Neural cell (in vitro differentiated cells): Measurements from ENCODE around the gene COLQ. TPM values are rescaled to one million over a fixed set of nuclear protein-coding genes. Genes with fewer than 3 reads are reported as not detected.

Experiments
- H2AFZ ChIP-seq: fragments of 200-600, 300-800 bp; sonication (generic), shearing (Covaris generic); 2 replicates; pipeline ENCODE4 v1.6.0; 2014; ENCODE audit warnings: low read depth, mild to moderate bottlenecking, antibody characterized with exemption, low read length, moderate library complexity
- H3F3A ChIP-seq: fragments of 200-600 bp; shearing (Covaris generic); 2 replicates; pipeline ENCODE4 v1.6.1; 2016; ENCODE audit warnings: mild to moderate bottlenecking, moderate library complexity, mixed read lengths, antibody characterized with exemption, low read length; ENCODE audit not compliant: insufficient read depth, poor library complexity, severe bottlenecking
- H3K27ac ChIP-seq: fragments of 200-600, 300-800 bp; sonication (generic), shearing (Covaris generic); 2 replicates; pipeline ENCODE4 v1.5.1; 2014; ENCODE audit warnings: mild to moderate bottlenecking, low read length, moderate library complexity
- H3K27me3 ChIP-seq: fragments of 300-800, 200-600 bp; sonication (generic), shearing (Covaris generic); 2 replicates; pipeline ENCODE4 v1.6.0; 2014; ENCODE audit warnings: mild to moderate bottlenecking, low read depth, low read length, moderate library complexity; ENCODE audit not compliant: insufficient read depth
- H3K36me3 ChIP-seq: fragments of 300-800, 200-600 bp; sonication (generic), shearing (Covaris generic); 2 replicates; pipeline ENCODE4 v1.5.1; 2014; ENCODE audit warnings: mild to moderate bottlenecking, antibody characterized with exemption, low read length, moderate library complexity; ENCODE audit not compliant: insufficient read depth
- H3K4me2 ChIP-seq: fragments of 300-800, 200-600 bp; sonication (generic), shearing (Covaris generic); 2 replicates; pipeline ENCODE4 v1.6.0; 2014; ENCODE audit warnings: mild to moderate bottlenecking, low read length
- H3K4me3 ChIP-seq: fragments of 300-800, 200-600 bp; sonication (generic), shearing (Covaris generic); 2 replicates; pipeline ENCODE4 v1.5.1; 2014; ENCODE audit warnings: mild to moderate bottlenecking, low read length, moderate library complexity
- H3K79me2 ChIP-seq: fragments of 200-600 bp; shearing (Covaris generic); replicated peaks from 2 replicates; pipeline ENCODE4 v1.6.0; 2014; ENCODE audit warnings: mild to moderate bottlenecking, low read length, moderate library complexity; ENCODE audit not compliant: insufficient read depth
- H3K9ac ChIP-seq: fragments of 300-800, 200-600 bp; sonication (generic), shearing (Covaris generic); 2 replicates; pipeline ENCODE4 v1.6.1; 2016; ENCODE audit warnings: mild to moderate bottlenecking, low read length, mixed read lengths
- H3K9me2 ChIP-seq: fragments of 200-600 bp; shearing (Covaris generic); 2 replicates; pipeline ENCODE4 v1.6.1; 2016; ENCODE audit warnings: mild to moderate bottlenecking, low read length, mixed read lengths; ENCODE audit not compliant: insufficient read depth
- H3K9me3 ChIP-seq: fragments of 200-600, 300-800 bp; sonication (generic), shearing (Covaris generic); 2 replicates; pipeline ENCODE4 v1.6.1; 2016; ENCODE audit warnings: mild to moderate bottlenecking, mixed run types, low read length, moderate library complexity, mixed read lengths
- H4K20me1 ChIP-seq: fragments of 200-600 bp; shearing (Covaris generic); 2 replicates; pipeline ENCODE4 v1.6.1; 2016; ENCODE audit warnings: mild to moderate bottlenecking, mixed run types; ENCODE audit not compliant: insufficient read depth
- CTCF ChIP-seq: fragments of 450-650 bp; IDR thresholded peaks from 2 replicates; pipeline ENCODE4 v1.5.1; 2014; ENCODE audit warnings: antibody characterized with exemption, mild to moderate bottlenecking, moderate library complexity; ENCODE audit not compliant: poor library complexity, severe bottlenecking
- EP300 ChIP-seq: fragments of 450-650 bp; conservative IDR thresholded peaks from 2 replicates; pipeline ENCODE4 v1.6.1; 2014; ENCODE audit warnings: antibody characterized with exemption, mild to moderate bottlenecking, moderate library complexity; ENCODE audit not compliant: poor library complexity, severe bottlenecking
- EZH2 ChIP-seq: fragments of 200-600, 300-800 bp; shearing (Covaris generic), sonication (generic); IDR thresholded peaks from 2 replicates; pipeline ENCODE4 v1.6.1; 2014; ENCODE audit warnings: antibody characterized with exemption, low read length, borderline replicate concordance, mild to moderate bottlenecking; ENCODE audit not compliant: insufficient read depth, poor library complexity, severe bottlenecking
- MXI1 ChIP-seq: fragments of 450-650 bp; conservative IDR thresholded peaks from 2 replicates; pipeline ENCODE4 v1.6.1; 2014; ENCODE audit warnings: antibody characterized with exemption, mild to moderate bottlenecking; ENCODE audit not compliant: poor library complexity, severe bottlenecking
- POLR2AphosphoS5 ChIP-seq: IDR thresholded peaks from 2 replicates; pipeline ENCODE4 v1.6.1; 2012
- RAD21 ChIP-seq: fragments of 450-650 bp; conservative IDR thresholded peaks from 2 replicates; pipeline ENCODE4 v1.6.1; 2014; ENCODE audit warnings: antibody characterized with exemption, mild to moderate bottlenecking, moderate library complexity
- SMC3 ChIP-seq: fragments of 450-650 bp; conservative IDR thresholded peaks from 2 replicates; pipeline ENCODE4 v1.6.1; 2014; ENCODE audit warnings: antibody characterized with exemption, mild to moderate bottlenecking, moderate library complexity; ENCODE audit not compliant: poor library complexity
- TAF1 ChIP-seq: IDR thresholded peaks from 2 replicates; pipeline ENCODE4 v1.6.1; 2012; ENCODE audit warnings: low read depth
- polyA plus RNA-seq: library from polyadenylated mRNA; depleted of rRNA; stranded (reverse); fragments of >200 nt; gene quantifications from 2 replicates; pipeline ENCODE4 v1.2.3, GENCODE V29; 2014
- TF ChIP-seq, protein P1 (sequence below): IDR thresholded peaks from 2 replicates; pipeline ENCODE4 v1.6.1; 2012; ENCODE audit warnings: borderline replicate concordance

Gene COLQ
- polyA plus RNA-seq, 1 donor from 2014 or later: 9.5 TPM

DNA sequence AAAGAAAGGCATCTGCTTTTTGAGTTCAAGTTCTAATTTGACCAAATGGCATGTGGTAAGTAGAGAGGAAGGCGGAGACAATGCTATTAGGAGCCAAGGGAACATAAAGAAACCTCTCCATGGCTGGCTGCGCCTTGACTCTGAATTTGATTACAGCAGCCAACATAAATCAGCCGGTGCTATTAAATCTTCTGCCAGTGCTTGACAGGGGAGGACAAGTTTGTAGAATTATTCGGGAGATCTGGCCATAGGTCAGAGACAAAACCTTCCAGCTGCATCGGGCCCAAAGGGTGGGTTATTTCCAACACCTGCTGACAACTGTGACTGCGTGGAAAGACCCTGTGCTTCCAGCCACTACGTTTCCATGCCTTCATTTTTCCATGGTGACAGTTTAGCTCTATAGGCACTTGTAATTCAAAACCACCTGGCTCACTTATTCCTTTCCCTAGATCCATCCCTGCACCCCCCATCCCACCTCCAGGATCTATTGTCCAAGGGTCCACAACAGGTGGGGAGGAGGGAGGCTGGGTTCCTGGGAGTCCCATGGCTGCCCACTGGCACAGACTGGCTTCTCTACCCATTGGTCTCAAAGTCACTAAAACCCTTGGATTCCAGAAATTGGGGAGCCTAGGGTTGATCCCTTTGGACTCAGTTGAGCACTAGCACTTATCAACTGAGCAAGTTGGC, 15.9 kb downstream of the COLQ start:
- Histone ChIP-seq H3F3A (no peaks in the 10 kb centered on the region), H3K9me3 (no peaks in the 10 kb centered on the region), H3K9me2 (no peaks in the 10 kb centered on the region)

GRCh38 chr3:15502616-15503015, 18.9 kb downstream of the COLQ start:
- no peak overlapping the region for H3K9ac ChIP-seq
- no peaks in the 10 kb centered on the region for H3F3A ChIP-seq
- TF ChIP-seq POLR2AphosphoS5: no peak
- TF ChIP-seq EP300: no peak
- TF ChIP-seq RAD21: no peak
- TF ChIP-seq, protein P1, sequence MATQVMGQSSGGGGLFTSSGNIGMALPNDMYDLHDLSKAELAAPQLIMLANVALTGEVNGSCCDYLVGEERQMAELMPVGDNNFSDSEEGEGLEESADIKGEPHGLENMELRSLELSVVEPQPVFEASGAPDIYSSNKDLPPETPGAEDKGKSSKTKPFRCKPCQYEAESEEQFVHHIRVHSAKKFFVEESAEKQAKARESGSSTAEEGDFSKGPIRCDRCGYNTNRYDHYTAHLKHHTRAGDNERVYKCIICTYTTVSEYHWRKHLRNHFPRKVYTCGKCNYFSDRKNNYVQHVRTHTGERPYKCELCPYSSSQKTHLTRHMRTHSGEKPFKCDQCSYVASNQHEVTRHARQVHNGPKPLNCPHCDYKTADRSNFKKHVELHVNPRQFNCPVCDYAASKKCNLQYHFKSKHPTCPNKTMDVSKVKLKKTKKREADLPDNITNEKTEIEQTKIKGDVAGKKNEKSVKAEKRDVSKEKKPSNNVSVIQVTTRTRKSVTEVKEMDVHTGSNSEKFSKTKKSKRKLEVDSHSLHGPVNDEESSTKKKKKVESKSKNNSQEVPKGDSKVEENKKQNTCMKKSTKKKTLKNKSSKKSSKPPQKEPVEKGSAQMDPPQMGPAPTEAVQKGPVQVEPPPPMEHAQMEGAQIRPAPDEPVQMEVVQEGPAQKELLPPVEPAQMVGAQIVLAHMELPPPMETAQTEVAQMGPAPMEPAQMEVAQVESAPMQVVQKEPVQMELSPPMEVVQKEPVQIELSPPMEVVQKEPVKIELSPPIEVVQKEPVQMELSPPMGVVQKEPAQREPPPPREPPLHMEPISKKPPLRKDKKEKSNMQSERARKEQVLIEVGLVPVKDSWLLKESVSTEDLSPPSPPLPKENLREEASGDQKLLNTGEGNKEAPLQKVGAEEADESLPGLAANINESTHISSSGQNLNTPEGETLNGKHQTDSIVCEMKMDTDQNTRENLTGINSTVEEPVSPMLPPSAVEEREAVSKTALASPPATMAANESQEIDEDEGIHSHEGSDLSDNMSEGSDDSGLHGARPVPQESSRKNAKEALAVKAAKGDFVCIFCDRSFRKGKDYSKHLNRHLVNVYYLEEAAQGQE: no peak
- TF ChIP-seq EZH2: no peak
- H3K4me2 ChIP-seq: no peak overlapping the region
- H3K36me3 ChIP-seq: no peaks in the 10 kb centered on the region
- H3K9me3 ChIP-seq: no peaks in the 10 kb centered on the region
- no peaks in the 10 kb centered on the region for H3K27me3 ChIP-seq
- no peaks in the 10 kb centered on the region for H3K9me2 ChIP-seq
- H3K4me3 ChIP-seq: no peak overlapping the region
- no peaks in the 10 kb centered on the region for H4K20me1 ChIP-seq
- no peak overlapping the region for H2AFZ ChIP-seq
- no peaks in the 10 kb centered on the region for H3K79me2 ChIP-seq
- no peak overlapping the region for H3K27ac ChIP-seq

More for the DNA sequence above, 15.9 kb downstream of the COLQ start:
- no peaks in the 10 kb centered on the region for H3K79me2 ChIP-seq
- no peak overlapping the region for H3K4me2 ChIP-seq
- no peak overlapping the region for H3K9ac ChIP-seq
- H3K36me3 ChIP-seq: no peaks in the 10 kb centered on the region
- TF ChIP-seq RAD21 (no peak), MXI1 (no peak), TAF1 (no peak), POLR2AphosphoS5 (no peak), EZH2 (no peak), CTCF (no peak), SMC3 (no peak), EP300 (no peak)
- TF ChIP-seq, protein P1: no peak
- no peaks in the 10 kb centered on the region for H4K20me1 ChIP-seq
- H3K27me3 ChIP-seq: no peaks in the 10 kb centered on the region
- H3K4me3 ChIP-seq: no peak overlapping the region
- no peak overlapping the region for H2AFZ ChIP-seq
- no peak overlapping the region for H3K27ac ChIP-seq
